LNCAP (cell line): Measurements from ENCODE around the gene GRIK4.

Experiments
- TF ChIP-seq, protein P1 (sequence below): fragments of 450-650 bp; IDR thresholded peaks from 2 replicates; pipeline ENCODE4 v1.5.1; 2017; ENCODE audit warnings: mild to moderate bottlenecking

Gene GRIK4

DNA sequence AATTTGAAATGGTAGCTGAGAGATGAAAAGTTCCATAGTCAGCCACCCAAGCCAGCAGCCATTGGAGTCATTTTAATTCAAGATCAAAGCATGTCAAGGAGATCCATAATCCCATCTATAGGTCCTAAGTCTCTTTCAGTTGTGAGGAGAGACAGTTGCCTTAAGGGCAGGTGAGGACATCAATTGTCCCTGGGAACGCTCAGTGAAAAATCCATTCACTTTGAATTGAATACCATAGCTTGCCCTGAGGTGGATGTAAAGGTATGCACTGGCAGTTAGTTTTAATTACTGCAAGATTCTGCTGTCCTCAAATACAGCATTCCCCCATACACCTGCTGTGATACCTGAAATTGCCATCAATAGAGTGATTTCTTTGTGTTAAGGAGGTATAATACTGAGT is 487.0 kb downstream of the GRIK4 start:
- TF ChIP-seq, protein P1, sequence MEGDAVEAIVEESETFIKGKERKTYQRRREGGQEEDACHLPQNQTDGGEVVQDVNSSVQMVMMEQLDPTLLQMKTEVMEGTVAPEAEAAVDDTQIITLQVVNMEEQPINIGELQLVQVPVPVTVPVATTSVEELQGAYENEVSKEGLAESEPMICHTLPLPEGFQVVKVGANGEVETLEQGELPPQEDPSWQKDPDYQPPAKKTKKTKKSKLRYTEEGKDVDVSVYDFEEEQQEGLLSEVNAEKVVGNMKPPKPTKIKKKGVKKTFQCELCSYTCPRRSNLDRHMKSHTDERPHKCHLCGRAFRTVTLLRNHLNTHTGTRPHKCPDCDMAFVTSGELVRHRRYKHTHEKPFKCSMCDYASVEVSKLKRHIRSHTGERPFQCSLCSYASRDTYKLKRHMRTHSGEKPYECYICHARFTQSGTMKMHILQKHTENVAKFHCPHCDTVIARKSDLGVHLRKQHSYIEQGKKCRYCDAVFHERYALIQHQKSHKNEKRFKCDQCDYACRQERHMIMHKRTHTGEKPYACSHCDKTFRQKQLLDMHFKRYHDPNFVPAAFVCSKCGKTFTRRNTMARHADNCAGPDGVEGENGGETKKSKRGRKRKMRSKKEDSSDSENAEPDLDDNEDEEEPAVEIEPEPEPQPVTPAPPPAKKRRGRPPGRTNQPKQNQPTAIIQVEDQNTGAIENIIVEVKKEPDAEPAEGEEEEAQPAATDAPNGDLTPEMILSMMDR: no peak

DNA sequence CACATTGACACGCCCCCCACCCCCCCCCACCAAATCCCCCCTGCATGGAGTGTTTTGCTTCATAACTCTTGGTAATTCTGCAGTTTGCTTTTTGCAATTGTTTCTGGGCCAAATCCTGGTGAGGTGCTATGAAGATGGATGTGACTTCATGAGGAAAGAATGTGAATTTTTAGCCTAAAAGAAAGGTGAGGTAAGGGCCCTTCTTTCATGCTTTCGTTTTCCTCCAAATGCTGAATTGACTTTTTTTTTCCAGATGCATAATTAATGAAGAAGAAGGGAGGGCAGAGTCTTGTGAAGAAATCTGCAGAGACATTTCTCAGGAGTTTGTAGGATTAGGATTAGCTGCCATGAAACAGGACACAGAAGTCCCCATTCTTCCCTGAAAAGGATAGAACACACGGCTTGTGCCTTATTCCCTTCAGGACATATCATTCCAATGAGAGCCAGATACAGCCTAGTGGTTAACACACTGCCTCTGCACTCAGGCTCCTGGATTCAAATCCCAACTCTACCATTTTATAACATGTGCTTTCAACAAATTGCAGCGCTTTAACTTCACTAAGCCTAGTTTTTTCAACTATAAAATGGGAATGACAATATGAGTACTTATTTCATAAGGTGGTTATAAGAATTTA is 492.8 kb downstream of the GRIK4 start:
- TF ChIP-seq, protein P1: no peak

DNA sequence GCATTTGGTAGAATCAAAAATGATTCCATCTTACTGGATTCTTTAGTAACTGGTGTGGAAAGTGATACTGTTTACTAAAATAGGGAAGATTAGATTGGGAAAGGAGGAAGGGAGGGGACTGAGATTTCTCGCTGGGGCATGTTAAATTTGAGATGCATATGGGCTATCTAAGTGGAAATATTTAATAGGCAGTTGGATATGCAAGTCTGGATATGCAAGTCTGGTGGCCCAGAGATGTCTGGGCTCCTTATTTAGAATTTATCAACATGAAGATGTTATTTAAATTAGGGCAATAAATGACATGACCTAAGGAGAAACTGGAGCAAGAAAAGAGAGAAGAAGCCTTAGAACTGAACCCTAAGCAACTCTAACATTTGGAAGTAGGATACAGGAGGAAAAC is 495.4 kb downstream of the GRIK4 start:
- TF ChIP-seq, protein P1: no peak

DNA sequence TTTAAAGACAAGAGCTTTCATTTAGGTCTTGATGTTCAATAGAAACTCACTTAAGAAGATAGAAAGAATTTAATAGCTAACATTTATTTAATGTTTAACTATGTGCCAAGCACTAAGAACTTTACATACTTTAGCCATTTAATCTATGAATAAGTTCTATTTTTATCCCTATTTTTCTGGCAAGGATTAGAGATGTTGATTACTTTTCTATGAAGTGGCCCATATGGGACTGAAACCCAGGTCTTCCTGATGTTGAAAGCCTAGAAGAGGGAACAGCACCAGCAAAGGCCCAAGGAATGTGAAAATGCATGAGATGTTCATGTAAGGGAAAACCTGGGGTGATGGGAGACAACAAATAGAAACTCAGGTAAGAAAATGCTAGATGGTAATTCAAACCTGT is 497.0 kb downstream of the GRIK4 start:
- TF ChIP-seq, protein P1: no peak

DNA sequence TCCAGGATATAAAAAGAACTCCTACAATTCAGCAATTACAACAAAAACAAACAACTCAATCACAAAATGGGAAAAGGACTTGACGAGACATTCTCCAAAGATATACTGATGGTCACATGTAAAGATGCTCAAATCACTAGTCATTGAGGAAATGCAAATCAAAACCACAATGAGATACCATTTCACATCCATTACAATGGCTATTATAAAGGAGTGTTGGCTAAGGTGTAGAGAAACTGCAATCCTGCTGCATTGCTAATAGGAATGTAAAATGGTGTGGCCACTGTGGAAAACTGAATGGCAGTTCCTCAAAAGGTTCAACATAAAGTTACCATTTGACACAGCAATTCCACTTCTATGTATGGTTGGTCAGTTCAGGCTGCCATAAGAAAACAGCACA is 500.5 kb downstream of the GRIK4 start:
- TF ChIP-seq, protein P1: no peak

DNA sequence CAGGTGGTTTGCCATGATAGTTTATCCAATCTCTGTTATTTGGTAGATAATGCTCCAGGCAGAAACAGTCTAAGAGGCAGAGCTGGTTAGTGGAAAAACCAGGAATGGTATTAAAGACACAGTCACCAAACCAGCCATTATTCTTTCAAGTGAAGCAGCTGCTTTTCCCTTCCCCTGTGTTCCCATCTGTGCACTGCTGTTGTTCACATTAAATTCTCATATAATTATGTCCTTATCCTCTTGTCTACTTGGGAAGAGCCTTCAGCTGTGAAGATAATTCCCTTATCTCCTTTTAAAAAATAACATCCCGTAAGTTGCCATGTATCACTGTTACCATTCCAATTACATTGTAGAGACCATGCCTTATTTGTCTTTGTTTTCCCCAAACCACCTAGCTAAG is 507.2 kb downstream of the GRIK4 start:
- TF ChIP-seq, protein P1: no peak

DNA sequence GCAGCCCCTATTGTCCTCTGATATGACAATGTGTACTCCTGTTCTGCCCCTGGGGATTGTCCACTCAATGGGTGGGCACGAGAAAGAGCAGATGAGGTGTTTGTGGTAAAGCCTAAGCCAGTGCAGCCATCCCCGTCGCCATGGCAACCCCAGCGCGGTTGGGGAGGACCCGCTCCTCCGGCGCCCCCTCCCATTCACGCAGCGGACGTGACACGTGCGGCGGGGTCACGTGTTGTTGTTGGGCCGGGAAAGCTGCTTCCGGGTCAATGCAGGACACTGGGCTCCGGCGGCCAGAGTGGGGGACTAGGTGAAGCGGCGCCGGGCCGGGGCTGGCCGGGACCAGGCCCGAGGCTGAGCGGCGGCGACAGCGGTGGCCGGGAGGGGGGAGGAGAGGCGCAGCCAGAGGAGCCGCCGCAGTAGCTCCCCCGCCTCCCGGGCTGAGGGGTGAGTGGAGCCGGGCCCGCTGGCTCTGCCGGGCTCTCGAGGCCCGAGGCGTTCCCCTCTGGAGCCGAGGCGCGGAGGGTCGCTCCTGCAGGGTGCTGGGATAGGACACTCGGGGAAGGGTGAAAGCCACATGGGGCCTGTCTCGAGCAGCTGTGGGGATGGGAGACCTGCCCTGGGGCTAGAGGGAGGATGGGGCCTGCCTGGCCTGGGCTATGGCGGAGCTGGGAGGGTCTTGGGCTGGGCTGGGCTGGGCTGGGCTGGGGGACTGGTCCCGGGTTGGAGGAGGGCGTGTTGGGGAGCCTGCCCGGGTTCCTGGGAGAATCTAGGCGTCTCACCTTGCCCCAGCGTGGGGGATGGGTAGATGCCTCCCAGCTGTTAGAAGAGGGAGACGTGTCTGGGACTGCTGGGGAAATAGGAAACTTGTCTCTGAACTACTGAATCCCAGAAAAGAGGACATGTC is 512.6 kb downstream of the GRIK4 start, which contains the start of gene TBCEL:
Gene TBCEL (plus strand): TSS at position 255 of the 904 bp plus-strand sequence. CDS start 21,589 bp downstream, outside the sequence.
- TF ChIP-seq, protein P1: no peak
